Inferior parietal cortex (tissue), 1 donor: ENCODE results near the gene CCNG2.

Experiments
- DNase-seq: peaks from one replicate; pipeline ENCODE4 v3.0.0-alpha.2; 2016; ENCODE audit errors: extremely low spot score

CCNG2 gene

DNA sequence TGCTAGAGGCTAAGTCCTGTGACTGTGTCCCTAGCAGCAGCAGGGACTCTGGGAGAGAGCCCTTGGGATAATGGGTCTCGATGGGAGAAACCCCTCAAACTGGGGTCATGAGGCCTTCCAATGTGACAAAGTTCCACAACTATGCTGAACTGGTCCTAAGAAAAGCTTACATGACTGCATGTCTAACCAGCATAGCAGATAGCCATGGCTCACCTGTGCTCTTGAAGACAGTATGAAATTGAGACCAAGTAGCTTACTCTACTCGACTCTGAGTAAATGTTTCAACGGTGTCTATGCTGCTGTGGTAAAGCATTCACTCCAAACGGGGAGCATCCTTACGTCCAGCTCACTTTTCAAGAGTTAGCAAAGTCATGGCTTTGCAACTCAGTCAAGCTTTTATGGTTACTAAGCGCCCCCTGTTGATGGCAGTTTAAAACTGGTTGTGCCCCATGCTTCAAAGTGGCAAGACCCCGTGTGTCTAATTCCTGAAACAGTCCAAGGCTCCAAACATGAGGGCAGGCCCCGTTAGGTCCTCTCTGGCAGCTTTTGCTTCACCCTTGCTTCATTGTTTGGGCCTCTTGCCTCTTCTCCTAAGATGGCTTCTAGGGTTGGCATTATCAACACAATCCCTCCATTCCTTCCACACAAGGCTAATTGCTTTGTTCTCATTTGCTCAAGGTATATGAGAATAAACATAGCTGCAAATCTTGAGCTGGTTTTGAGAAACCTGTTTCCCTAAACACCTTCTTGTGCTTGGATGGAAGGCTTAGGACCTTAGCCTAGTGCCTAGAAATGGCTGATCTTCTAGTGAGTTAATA, 46.6 kb downstream of the CCNG2 start:
- DNase-seq: peak; percentile 91

DNA sequence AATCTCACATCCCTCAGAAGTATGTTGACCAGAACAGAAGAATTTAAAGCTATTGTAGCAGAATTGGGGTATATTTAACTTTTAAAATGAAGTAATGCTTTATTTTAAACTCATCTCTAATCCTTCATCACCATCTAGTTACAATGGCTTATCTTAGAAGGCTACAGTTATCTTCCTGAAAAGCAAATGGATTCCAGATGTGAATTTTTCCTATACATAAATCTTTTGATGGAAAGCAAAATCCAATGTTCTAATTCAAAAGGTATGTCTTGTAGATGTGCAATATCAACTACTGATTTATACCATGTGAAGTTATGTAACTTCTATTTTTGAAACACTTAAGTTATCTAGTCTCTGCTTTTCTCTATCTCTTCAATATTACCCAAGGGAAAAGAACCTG, 47.6 kb downstream of the CCNG2 start:
- DNase-seq: no peak

DNA sequence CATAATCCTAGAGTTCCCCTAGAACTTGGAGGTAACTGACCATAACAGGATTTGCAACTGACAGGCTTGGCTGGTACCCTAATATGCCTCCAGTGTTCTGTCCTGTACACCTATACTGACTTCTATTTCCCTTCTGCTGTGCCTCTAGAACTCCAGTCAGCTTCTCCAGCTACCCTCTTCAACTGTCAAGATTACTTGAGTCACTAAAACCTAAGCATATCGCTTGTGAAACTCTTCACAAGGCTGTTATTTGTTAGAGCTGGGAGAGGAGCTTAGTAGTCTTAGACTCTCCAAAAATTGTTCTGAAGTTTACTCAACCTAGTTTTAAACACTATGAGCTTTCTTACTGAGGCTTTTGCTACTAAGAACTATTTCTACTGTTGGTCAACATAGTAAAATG, 52.0 kb downstream of the CCNG2 start:
- no peak for DNase-seq

DNA sequence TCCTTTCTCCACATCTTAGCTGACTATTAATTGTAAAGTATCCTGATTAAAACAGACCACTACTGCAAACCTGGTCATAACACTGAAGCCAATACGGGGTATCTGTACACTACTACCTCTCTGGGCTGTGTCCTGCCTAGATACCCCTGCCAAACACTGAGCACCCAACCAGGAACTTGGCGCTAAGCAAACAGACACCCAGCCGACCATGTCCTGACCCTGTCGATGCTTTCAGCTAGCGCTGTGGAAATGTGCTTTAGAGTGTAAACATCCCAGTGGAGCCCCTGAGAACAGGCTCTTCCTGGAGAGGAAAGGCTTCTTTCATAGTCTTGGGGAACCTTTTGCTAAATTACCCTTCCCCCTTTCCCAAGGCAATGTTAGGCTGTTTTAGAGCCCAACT, 52.9 kb downstream of the CCNG2 start:
- no peak for DNase-seq

DNA sequence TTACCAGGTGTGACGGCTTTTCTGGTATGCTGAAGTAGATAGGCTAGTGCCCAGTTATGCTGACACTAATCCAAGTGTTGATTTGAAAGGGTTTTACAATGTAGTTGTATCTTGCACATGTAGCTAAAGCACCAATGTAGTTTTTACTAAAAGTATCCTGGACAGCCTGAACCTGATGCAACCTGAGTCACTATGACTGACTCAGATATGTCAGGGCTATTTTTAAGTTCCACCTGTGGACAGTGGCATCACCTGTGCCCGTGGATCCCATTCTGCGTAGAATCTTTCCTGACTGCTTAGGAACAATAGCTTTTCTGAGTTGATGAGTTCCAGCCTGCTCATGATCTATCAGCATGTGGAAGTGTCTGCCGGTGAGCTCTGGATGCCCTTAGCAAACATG, 58.1 kb downstream of the CCNG2 start:
- DNase-seq: no peak

DNA sequence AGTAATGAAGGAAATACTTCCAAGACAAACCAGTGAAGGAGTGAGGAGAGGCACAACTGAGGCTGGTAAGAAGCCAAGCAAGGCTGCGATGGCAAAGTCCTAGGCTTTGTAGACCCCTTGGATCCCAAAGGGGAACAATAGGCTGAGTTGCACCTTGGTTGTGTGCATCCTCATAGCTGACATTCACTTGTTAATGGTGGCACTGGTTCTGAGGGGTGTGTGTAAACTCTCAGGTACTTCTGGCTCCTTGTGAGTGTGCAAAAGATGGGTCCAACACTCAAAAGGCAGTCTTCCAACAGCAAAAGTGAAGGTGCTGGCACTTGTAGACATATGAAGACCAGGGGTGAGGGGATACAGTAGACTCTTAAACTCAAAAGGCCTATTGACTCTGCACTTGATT, 60.5 kb downstream of the CCNG2 start:
- DNase-seq: no peak

DNA sequence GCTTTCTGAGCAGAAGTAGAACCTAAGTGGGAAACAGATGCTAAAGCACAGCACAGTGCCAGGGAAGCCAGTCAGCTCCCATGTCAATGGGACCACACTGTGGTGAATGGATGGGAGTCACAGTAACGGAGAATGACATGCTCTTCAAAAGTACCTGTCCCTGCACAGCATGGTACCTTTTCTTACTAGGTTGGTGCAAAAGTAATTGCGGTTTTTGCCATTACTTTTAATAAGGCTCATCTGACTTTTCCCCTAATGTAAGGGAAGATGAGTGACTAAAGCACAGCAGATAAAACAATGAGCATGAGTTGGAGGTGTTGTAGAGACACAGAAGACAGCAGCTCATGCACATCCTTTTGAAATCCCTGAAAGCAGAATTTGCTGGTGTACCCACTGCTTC, 62.3 kb downstream of the CCNG2 start:
- DNase-seq: no peak
